ENCODE data around the gene PHF21A.

GRCh38 chr11:46069595-46069994 lies 51.7 kb downstream of the PHF21A start:
- no peak for TF ChIP-seq CTCF (IDR thresholded peaks at IDR 0.05)
- no peak for TF ChIP-seq POLR2A (IDR thresholded peaks at IDR 0.05)
